Retinal pigment epithelial cell (primary cell): ENCODE results near the gene ARPC3.
"Not testable (repeated sequence)": the region's sequence is repeated elsewhere in the genome, so short reads cannot be mapped to it uniquely, and the experiment has no call there.

ENCODE experiments used
- DNase-seq: peaks from one replicate; pipeline ENCODE4 v3.0.0-alpha.2; 2010; ENCODE audit warnings: low read depth
- H3K4me3 ChIP-seq: 2 replicates; pipeline ENCODE4 v1.5.1; 2011; ENCODE audit warnings: mild to moderate bottlenecking, low read length, control low read depth, moderate library complexity
- TF ChIP-seq, protein P1 (sequence below): conservative IDR thresholded peaks from 2 replicates; pipeline ENCODE4 v1.5.1; 2011; ENCODE audit warnings: low read depth, low read length, control low read depth, inconsistent platforms

ARPC3 gene

DNA sequence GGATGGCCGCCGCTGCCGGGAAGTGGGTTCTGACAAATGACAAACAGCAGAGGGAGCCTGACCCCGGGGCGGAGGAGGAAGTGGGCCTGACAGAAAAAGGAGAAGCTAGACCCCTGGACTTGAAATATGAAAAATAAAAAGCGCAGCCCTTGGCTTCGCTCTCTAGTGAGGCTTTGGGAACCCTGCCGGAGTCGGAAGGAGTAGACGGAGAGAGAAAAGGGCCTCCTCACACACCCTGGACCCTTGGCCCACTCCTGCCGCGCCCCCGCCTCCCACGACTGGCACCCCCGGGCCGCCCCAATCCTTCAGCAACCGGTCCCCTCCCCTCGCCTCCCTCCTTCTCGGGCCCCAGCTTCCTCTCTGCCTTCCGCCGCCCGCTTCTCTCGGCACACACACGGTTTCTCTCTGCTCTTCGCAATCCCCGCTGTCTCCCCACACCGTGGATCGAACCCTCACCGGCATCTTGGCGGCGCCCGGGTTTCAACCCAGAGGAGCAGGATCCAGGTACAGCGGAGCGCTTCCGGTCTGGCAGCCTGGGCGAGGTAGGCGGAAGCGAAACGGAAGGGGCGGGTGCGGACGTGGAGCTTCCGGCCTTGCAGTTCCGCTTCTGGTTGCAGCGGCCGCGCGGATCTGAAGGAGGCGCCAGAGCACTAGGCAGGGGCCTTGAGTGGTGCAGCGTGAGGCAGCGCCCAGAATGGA is at the start of gene ARPC3:
ARPC3 (minus strand) TSS at position 539 of the 699 bp plus-strand sequence; CDS start at position 462, 77 bp downstream.
- peak within 1 kb of the TSS; percentile 93 for H3K4me3 ChIP-seq
- peak; percentile 70 for DNase-seq
- TF ChIP-seq, protein P1, sequence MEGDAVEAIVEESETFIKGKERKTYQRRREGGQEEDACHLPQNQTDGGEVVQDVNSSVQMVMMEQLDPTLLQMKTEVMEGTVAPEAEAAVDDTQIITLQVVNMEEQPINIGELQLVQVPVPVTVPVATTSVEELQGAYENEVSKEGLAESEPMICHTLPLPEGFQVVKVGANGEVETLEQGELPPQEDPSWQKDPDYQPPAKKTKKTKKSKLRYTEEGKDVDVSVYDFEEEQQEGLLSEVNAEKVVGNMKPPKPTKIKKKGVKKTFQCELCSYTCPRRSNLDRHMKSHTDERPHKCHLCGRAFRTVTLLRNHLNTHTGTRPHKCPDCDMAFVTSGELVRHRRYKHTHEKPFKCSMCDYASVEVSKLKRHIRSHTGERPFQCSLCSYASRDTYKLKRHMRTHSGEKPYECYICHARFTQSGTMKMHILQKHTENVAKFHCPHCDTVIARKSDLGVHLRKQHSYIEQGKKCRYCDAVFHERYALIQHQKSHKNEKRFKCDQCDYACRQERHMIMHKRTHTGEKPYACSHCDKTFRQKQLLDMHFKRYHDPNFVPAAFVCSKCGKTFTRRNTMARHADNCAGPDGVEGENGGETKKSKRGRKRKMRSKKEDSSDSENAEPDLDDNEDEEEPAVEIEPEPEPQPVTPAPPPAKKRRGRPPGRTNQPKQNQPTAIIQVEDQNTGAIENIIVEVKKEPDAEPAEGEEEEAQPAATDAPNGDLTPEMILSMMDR, result peak; percentile 87

GRCh38 chr12:110498984-110499706 is 49.0 kb upstream of the ARPC3 start:
- TF ChIP-seq, protein P1, result no peak
- DNase-seq, result no peak
- H3K4me3 ChIP-seq, result no peak overlapping the region

DNA sequence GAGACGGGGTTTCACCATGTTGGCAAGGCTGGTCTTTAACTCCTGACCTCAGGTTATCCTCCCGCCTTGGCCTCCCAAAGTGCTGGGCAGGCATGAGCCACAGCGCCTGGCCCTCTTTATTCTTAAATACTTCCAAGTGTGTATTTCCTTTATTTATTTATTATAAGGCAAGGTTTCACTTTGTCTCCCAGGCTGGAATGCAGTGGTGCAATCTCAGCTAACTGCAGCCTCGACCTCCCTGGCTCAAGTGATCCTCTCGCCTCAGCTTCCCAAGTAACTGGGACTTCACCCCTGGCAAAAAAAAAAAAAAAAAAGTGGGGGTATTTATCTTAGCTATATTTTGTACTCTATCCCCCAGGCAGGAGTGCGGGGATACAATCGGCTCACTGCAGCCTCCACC is 25.3 kb upstream of the ARPC3 start:
- DNase-seq, result no peak
- no peak overlapping the region for H3K4me3 ChIP-seq

DNA sequence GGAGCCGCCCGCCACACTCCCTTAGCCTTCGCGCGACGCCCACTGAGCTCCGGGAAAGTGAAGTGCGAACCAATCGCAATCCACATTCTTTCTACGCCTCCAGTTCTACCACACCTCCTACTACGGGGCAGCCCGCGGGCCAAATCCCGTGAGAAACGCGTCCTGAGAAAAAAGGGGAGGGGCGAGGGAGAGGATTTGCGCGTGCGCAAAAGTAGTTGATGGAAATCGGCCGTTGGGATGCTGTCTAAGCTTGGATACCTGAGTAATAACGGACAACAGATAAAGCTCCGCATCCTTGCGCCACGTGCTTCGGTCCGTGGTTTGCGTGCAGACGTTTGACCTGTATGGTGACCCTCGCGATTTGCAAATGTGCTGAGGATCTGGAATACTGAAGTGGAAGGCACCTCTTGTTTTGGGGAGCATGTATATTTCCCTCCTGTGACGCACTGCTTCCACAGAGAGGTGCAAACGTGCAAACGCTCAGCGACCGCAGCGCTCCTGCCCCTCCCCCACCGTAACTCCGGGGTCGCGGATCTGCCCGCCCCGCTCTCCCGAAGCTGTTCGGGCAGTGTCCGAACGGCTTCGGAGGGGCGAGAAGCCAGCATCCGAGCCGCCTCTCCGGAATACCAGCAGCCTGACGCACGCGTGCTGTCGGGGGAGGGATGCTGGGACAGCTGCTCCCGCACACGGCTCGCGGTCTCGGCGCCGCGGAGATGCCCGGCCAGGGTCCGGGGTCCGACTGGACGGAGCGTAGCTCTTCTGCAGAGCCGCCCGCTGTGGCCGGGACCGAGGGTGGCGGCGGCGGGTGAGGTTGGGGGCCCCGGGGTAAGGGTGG is 18.3 kb upstream of the ARPC3 start, which contains the start of the genes FAM216A and GPN3:
FAM216A (plus strand) TSS at position 632 of the 835 bp plus-strand sequence; CDS start at position 663, 31 bp downstream.
GPN3 (minus strand) TSS at position 44 of the 835 bp plus-strand sequence. CDS start 54 bp downstream, outside the sequence.
- peak within 1 kb of the TSS; percentile 78 for H3K4me3 ChIP-seq
- TF ChIP-seq, protein P1, result no peak

More for the DNA sequence above, 25.3 kb upstream of the ARPC3 start:
- TF ChIP-seq, protein P1, result no peak

GRCh38 chr12:110467847-110468213 is 17.7 kb upstream of the ARPC3 start:
- TF ChIP-seq, protein P1, result no peak
- H3K4me3 ChIP-seq, result peak overlapping the region; percentile 78
- no peak for DNase-seq

More for the DNA sequence above, 18.3 kb upstream of the ARPC3 start, which contains the start of the genes FAM216A and GPN3:
- peak; percentile 93 for DNase-seq

DNA sequence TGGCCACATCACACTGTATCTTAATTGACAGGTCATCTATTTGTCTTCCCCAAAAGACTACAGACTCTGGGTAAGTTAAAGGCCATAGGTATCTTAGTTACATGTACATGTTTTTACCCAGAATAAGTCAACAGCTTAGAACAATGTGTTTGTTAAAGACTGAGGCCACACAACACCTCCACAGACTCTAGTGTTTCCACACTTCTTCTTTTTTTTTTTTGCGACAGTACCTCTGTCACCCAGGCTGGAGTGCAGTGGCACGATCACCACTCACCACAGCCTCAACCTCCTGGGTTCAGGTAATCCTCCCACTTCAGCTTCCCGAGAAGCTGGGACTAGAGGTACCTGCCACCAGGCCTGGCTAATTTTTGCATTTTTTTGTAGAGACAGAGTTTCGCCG is 16.7 kb upstream of the ARPC3 start:
- peak overlapping the region; percentile 78 for H3K4me3 ChIP-seq
- TF ChIP-seq, protein P1, result no peak
- no peak for DNase-seq

GRCh38 chr12:110465765-110466164 is 15.6 kb upstream of the ARPC3 start:
- DNase-seq, H3K4me3 ChIP-seq: not testable (repeated sequence)
